Fibroblast of pulmonary artery (primary cell): ENCODE data around the gene FOXN4.

Experiments used
- DNase-seq: peaks from one replicate; pipeline ENCODE4 v3.0.0-alpha.2; 2010; ENCODE audit warnings: low read depth
- H3K4me3 ChIP-seq: replicated peaks from 2 replicates; pipeline ENCODE4 v1.5.1; 2011; ENCODE audit warnings: low read depth, mild to moderate bottlenecking, control low read depth, low read length, moderate library complexity
- TF ChIP-seq, protein P1 (sequence below): IDR thresholded peaks from 2 replicates; pipeline ENCODE4 v1.5.1; 2011; ENCODE audit warnings: mild to moderate bottlenecking, control low read depth, low read length, inconsistent platforms; ENCODE audit errors: missing control alignments

Gene FOXN4

DNA sequence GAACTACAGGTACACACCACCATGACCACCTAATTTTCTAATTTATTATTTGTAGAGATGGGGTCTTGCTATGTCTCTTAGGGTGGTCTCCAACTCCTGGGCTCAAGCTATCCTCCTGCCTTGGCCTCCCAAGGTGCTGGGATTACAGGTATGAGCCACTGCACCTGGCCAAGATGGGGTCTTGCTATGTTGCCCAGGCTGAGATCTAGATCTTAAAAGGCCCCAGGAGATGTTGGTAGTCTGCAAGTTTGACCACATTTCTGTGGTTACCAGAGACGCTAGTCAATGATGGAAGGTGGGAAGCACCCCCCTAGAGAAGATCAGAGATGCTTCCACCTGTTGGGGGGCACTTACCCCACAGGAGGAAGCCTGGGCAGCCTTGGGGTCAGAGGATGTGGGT lies 34.7 kb downstream of the FOXN4 start:
- no peak for DNase-seq
- no peak overlapping the region for H3K4me3 ChIP-seq
- TF ChIP-seq, protein P1, sequence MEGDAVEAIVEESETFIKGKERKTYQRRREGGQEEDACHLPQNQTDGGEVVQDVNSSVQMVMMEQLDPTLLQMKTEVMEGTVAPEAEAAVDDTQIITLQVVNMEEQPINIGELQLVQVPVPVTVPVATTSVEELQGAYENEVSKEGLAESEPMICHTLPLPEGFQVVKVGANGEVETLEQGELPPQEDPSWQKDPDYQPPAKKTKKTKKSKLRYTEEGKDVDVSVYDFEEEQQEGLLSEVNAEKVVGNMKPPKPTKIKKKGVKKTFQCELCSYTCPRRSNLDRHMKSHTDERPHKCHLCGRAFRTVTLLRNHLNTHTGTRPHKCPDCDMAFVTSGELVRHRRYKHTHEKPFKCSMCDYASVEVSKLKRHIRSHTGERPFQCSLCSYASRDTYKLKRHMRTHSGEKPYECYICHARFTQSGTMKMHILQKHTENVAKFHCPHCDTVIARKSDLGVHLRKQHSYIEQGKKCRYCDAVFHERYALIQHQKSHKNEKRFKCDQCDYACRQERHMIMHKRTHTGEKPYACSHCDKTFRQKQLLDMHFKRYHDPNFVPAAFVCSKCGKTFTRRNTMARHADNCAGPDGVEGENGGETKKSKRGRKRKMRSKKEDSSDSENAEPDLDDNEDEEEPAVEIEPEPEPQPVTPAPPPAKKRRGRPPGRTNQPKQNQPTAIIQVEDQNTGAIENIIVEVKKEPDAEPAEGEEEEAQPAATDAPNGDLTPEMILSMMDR = no peak

DNA sequence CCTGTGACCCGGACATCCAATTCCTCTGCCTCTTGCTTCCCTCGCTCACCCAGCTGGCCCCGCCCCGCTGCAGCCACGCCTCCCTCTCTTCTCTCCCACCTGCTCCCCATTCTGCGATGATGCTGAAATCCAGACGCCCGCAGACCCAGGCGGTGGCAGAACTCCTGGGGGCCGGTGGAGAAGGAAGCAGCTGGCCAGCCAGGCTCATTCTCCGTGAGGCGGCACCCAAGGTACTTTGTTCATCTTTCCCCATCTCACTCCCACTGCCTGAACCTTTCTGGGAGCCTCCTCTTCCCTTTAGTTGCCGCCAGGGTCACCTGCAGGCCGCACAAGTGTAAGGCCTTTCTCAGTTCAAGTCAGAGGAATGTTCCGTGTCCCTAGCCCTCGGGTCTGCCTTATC lies 35.7 kb downstream of the FOXN4 start:
- TF ChIP-seq, protein P1 = no peak
- no peak overlapping the region for H3K4me3 ChIP-seq
- no peak for DNase-seq

DNA sequence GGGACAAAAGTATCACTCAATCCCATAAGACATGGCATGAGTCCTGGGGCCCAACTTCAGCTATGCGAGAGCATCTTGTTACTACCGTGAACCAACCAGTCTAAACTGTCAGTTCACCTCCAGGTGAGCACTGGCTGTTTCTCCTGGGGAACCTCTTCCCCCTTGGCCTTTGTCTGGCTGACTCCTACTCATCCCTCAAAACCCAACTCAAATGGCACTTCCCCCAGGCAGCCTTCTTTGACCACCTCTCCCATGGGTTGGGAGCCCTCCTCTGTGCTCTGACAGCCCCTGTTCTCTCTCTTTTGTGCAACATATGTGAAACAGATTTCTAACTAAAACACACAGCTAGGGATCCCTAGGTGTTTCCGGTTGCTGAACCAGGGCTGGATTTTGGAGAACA lies 37.7 kb downstream of the FOXN4 start:
- H3K4me3 ChIP-seq = no peak overlapping the region
- TF ChIP-seq, protein P1 = no peak
- DNase-seq = no peak

DNA sequence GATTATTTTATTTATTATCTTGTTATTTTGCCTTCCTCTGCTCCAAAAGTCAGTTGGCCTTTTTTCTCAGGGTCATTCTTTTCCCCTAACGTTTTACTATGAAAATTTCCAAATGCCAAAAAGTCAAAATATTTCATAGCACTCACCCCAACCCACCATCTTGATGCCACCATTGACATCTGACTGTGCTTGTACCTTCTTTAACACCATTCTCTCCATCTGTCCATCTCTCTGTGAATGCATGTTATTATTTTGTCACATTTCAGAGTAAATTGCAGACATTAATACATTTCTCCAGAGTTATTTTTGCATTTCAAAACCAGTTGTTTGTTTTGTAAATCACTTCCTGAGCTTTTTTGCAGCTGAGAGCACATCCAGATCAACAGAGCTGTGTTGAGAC lies 38.6 kb downstream of the FOXN4 start:
- TF ChIP-seq, protein P1 = no peak
- DNase-seq = no peak
- no peak overlapping the region for H3K4me3 ChIP-seq

DNA sequence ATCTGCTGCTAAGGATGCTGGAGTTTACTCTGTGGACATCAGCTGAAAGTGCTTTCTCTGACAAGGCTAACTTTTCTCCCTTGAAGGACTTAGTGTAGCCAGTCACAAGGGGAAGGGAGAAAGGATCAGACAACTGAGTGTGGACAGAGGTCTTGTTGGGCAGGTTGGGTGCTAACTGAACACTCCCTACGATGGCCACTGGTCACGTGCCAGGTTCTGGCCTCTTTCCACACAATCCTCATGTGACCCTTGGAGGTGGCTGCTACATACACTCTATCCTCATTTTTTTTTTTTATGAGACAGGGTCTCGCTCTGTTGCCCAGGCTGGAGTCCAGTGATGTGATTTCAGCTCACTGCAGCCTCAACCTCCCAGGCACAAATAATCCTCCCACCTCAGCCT lies 39.7 kb downstream of the FOXN4 start:
- TF ChIP-seq, protein P1 = no peak
- no peak for DNase-seq
- H3K4me3 ChIP-seq = no peak overlapping the region

DNA sequence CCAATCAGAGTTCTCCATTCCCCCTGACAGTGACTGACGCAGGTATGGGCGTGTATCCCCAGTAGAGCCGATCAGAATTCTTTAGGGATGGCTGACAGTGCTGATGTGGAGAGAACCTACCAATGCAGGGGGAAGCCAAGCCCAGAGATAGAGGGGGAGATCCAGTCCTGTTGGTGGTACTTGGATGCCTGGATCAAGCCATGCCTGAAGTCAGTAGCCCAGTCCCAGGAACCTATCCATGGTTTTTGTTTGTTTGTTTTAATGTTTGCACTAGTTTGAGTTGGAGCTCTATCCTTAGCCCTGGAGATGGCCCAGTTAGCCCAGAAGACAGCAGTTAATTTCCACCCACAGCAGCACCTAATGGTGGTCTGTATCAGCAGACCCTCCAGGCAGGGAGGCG lies 40.2 kb downstream of the FOXN4 start:
- TF ChIP-seq, protein P1 = no peak
- H3K4me3 ChIP-seq = no peak overlapping the region
- DNase-seq = no peak

DNA sequence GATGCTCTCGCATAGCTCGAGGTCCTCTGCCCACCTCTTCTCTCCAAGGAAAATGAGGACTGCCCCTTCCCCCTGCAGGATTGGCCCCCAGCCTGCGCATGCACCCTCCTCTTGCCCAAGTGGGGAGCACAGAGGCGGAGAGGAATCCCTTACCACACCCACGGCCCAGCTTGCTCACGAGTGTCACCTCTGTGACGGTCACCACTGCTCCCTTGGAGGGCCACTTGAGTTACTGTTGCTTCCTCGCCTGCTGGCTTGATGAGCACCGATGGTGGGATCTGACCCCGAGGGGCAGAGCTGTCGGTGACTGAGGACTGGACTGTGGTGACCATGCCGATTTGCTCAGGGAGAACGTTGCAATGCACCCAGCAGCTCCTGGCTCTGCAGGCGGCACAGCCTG lies 41.7 kb downstream of the FOXN4 start:
- TF ChIP-seq, protein P1 = no peak
- no peak overlapping the region for H3K4me3 ChIP-seq
- no peak for DNase-seq
